Measurements from ENCODE around the gene PDE2A.

Gene PDE2A

GRCh38 chr11:72643547-72643946, 30.7 kb downstream of the PDE2A start:
- DNase-seq (ENCODE audit: low spot score in 2 of 2): no peak
- H3K27me3 Mint-ChIP-seq: no peaks in the 10 kb centered on the region
- H3K9me3 Mint-ChIP-seq: no peaks in the 10 kb centered on the region
- no peak overlapping the region for H3K27ac Mint-ChIP-seq (ENCODE audit: low read depth)
- no peaks in the 10 kb centered on the region for H3K4me1 Mint-ChIP-seq
- peak overlapping the region; percentile 65 for H3K4me3 Mint-ChIP-seq
- peaks cover 4% of the 10 kb centered on the region for H3K36me3 Mint-ChIP-seq (ENCODE audit: insufficient read depth)
- no peak for ATAC-seq (replicated peaks; ENCODE audit: extremely low read depth, poor library complexity, severe bottlenecking)

- Mint-ChIP-seq H3K4me3 (peak overlapping the region; percentile 65), H3K27ac (ENCODE audit: low read depth) (no peak overlapping the region), H3K27me3 (peaks cover under 1% of the 10 kb centered on the region), H3K4me1 (no peaks in the 10 kb centered on the region), H3K36me3 (ENCODE audit: insufficient read depth) (peaks cover 4% of the 10 kb centered on the region), H3K9me3 (no peaks in the 10 kb centered on the region)
- DNase-seq (ENCODE audit: low spot score in 2 of 2): peak; percentile 27 to 61
- peak; percentile 78 for ATAC-seq (replicated peaks; ENCODE audit: extremely low read depth, poor library complexity, severe bottlenecking)
These were observed 31.2 kb downstream of the PDE2A start for GRCh38 chr11:72642884-72643522.

GRCh38 chr11:72642043-72642883, 32.0 kb downstream of the PDE2A start:
- no peak for DNase-seq (ENCODE audit: low spot score in 2 of 2)
- peak; percentile 30 for ATAC-seq (replicated peaks; ENCODE audit: extremely low read depth, poor library complexity, severe bottlenecking)
- Mint-ChIP-seq H3K4me3 (peak overlapping the region; percentile 62), H3K27me3 (peaks cover 8% of the 10 kb centered on the region), H3K27ac (ENCODE audit: low read depth) (no peak overlapping the region), H3K9me3 (no peaks in the 10 kb centered on the region), H3K4me1 (no peaks in the 10 kb centered on the region), H3K36me3 (ENCODE audit: insufficient read depth) (peaks cover 4% of the 10 kb centered on the region)

GRCh38 chr11:72641522-72642042, 32.6 kb downstream of the PDE2A start:
- Mint-ChIP-seq H3K4me3 (no peak overlapping the region), H3K36me3 (ENCODE audit: insufficient read depth) (peaks cover 4% of the 10 kb centered on the region), H3K27me3 (peaks cover 15% of the 10 kb centered on the region), H3K9me3 (no peaks in the 10 kb centered on the region), H3K4me1 (no peaks in the 10 kb centered on the region), H3K27ac (ENCODE audit: low read depth) (no peak overlapping the region)
- ATAC-seq (replicated peaks; ENCODE audit: extremely low read depth, poor library complexity, severe bottlenecking) (no peak), DNase-seq (ENCODE audit: low spot score in 2 of 2) (no peak)

GRCh38 chr11:72639502-72640375, 34.5 kb downstream of the PDE2A start:
- Mint-ChIP-seq H3K27me3 (peaks cover 19% of the 10 kb centered on the region), H3K4me1 (no peaks in the 10 kb centered on the region)

GRCh38 chr11:72637926-72638325, 36.3 kb downstream of the PDE2A start:
- ATAC-seq (replicated peaks; ENCODE audit: extremely low read depth, poor library complexity, severe bottlenecking) (no peak), DNase-seq (ENCODE audit: low spot score in 2 of 2) (no peak)
- H3K4me3 Mint-ChIP-seq: no peak overlapping the region
- H3K27me3 Mint-ChIP-seq: peaks cover 30% of the 10 kb centered on the region
- no peak overlapping the region for H3K27ac Mint-ChIP-seq (ENCODE audit: low read depth)
- H3K9me3 Mint-ChIP-seq: no peaks in the 10 kb centered on the region
- H3K36me3 Mint-ChIP-seq (ENCODE audit: insufficient read depth): peaks cover 1% of the 10 kb centered on the region
- no peaks in the 10 kb centered on the region for H3K4me1 Mint-ChIP-seq

More at GRCh38 chr11:72639502-72640375, 34.5 kb downstream of the PDE2A start:
- peaks cover 4% of the 10 kb centered on the region for H3K36me3 Mint-ChIP-seq (ENCODE audit: insufficient read depth)
- H3K4me3 Mint-ChIP-seq: no peak overlapping the region
- no peaks in the 10 kb centered on the region for H3K9me3 Mint-ChIP-seq
- DNase-seq (ENCODE audit: low spot score in 2 of 2): no peak
- no peak overlapping the region for H3K27ac Mint-ChIP-seq (ENCODE audit: low read depth)
- ATAC-seq (replicated peaks; ENCODE audit: extremely low read depth, poor library complexity, severe bottlenecking): no peak

- peaks cover 37% of the 10 kb centered on the region for H3K27me3 Mint-ChIP-seq
- ATAC-seq (replicated peaks; ENCODE audit: extremely low read depth, poor library complexity, severe bottlenecking) (no peak), DNase-seq (ENCODE audit: low spot score in 2 of 2) (no peak)
- no peak overlapping the region for H3K27ac Mint-ChIP-seq (ENCODE audit: low read depth)
- H3K4me3 Mint-ChIP-seq: no peak overlapping the region
- H3K4me1 Mint-ChIP-seq: no peaks in the 10 kb centered on the region
- H3K9me3 Mint-ChIP-seq: no peaks in the 10 kb centered on the region
- H3K36me3 Mint-ChIP-seq (ENCODE audit: insufficient read depth): peaks cover 1% of the 10 kb centered on the region
These were observed 37.0 kb downstream of the PDE2A start for GRCh38 chr11:72637198-72637597.

- no peaks in the 10 kb centered on the region for H3K4me1 Mint-ChIP-seq
- H3K4me3 Mint-ChIP-seq: no peak overlapping the region
- H3K36me3 Mint-ChIP-seq (ENCODE audit: insufficient read depth): peaks cover 2% of the 10 kb centered on the region
- ATAC-seq (replicated peaks; ENCODE audit: extremely low read depth, poor library complexity, severe bottlenecking) (no peak), DNase-seq (ENCODE audit: low spot score in 2 of 2) (no peak)
- peaks cover 43% of the 10 kb centered on the region for H3K27me3 Mint-ChIP-seq
- no peak overlapping the region for H3K27ac Mint-ChIP-seq (ENCODE audit: low read depth)
- H3K9me3 Mint-ChIP-seq: no peaks in the 10 kb centered on the region
These were observed 37.8 kb downstream of the PDE2A start for GRCh38 chr11:72636376-72636775.

- Mint-ChIP-seq H3K27ac (ENCODE audit: low read depth) (no peak overlapping the region), H3K36me3 (ENCODE audit: insufficient read depth) (peaks cover 2% of the 10 kb centered on the region), H3K4me3 (no peak overlapping the region), H3K9me3 (no peaks in the 10 kb centered on the region), H3K27me3 (peaks cover 47% of the 10 kb centered on the region), H3K4me1 (no peaks in the 10 kb centered on the region)
- ATAC-seq (replicated peaks; ENCODE audit: extremely low read depth, poor library complexity, severe bottlenecking): no peak
- no peak for DNase-seq (ENCODE audit: low spot score in 2 of 2)
These were observed 38.3 kb downstream of the PDE2A start for GRCh38 chr11:72635933-72636332.

- no peaks in the 10 kb centered on the region for H3K9me3 Mint-ChIP-seq
- H3K4me3 Mint-ChIP-seq: no peak overlapping the region
- ATAC-seq (replicated peaks; ENCODE audit: extremely low read depth, poor library complexity, severe bottlenecking) (no peak), DNase-seq (ENCODE audit: low spot score in 2 of 2) (no peak)
- H3K4me1 Mint-ChIP-seq: peaks cover 3% of the 10 kb centered on the region
- H3K36me3 Mint-ChIP-seq (ENCODE audit: insufficient read depth): peaks cover 2% of the 10 kb centered on the region
- peaks cover 52% of the 10 kb centered on the region for H3K27me3 Mint-ChIP-seq
- no peak overlapping the region for H3K27ac Mint-ChIP-seq (ENCODE audit: low read depth)
These were observed 38.8 kb downstream of the PDE2A start for GRCh38 chr11:72635309-72635915.

GRCh38 chr11:72634472-72635095, 39.6 kb downstream of the PDE2A start:
- peaks cover 2% of the 10 kb centered on the region for H3K36me3 Mint-ChIP-seq (ENCODE audit: insufficient read depth)
- no peak overlapping the region for H3K4me3 Mint-ChIP-seq
- H3K27ac Mint-ChIP-seq (ENCODE audit: low read depth): no peak overlapping the region
- ATAC-seq (replicated peaks; ENCODE audit: extremely low read depth, poor library complexity, severe bottlenecking) (no peak), DNase-seq (ENCODE audit: low spot score in 2 of 2) (no peak)
- peaks cover 56% of the 10 kb centered on the region for H3K27me3 Mint-ChIP-seq
- no peaks in the 10 kb centered on the region for H3K9me3 Mint-ChIP-seq
- peaks cover 10% of the 10 kb centered on the region for H3K4me1 Mint-ChIP-seq

All from central memory CD8-positive, alpha-beta T cell (primary cell).